B cell (primary cell): ENCODE measurements around the gene KCTD5.

ENCODE experiments used
- EZH2 ChIP-seq: IDR thresholded peaks from 2 replicates; pipeline ENCODE4 v1.6.1; 2012; ENCODE audit warnings: borderline replicate concordance, low read depth, mild to moderate bottlenecking, moderate library complexity, low read length; ENCODE audit not compliant: insufficient read depth, poor library complexity, severe bottlenecking
- TF ChIP-seq, protein P1 (sequence below): fragments of 200-600 bp; IDR thresholded peaks from one replicate; pipeline ENCODE4 v1.8.0; 2022; ENCODE audit warnings: antibody characterized with exemption, mild to moderate bottlenecking

DNA sequence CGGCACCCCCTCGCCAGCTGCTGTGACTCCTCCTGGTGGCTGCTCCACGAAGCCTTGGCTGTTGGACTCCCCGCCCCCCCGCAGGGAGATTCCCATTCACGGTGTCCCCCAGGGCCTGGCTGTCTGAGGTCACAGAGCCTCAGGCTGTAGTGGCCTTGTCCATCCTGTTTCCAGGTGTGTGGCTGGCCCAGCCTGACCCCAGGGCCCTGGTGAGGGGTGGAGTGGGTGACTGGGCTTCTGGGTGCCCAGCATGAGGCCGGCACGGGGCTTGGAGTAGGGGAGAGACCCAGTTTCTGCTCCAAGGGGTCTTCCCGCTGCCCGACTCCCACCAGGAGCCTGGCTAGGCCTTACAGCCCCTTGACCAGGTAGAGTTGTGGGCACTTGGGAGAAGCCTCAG, 27.3 kb downstream of the KCTD5 start:
- TF ChIP-seq, protein P1, sequence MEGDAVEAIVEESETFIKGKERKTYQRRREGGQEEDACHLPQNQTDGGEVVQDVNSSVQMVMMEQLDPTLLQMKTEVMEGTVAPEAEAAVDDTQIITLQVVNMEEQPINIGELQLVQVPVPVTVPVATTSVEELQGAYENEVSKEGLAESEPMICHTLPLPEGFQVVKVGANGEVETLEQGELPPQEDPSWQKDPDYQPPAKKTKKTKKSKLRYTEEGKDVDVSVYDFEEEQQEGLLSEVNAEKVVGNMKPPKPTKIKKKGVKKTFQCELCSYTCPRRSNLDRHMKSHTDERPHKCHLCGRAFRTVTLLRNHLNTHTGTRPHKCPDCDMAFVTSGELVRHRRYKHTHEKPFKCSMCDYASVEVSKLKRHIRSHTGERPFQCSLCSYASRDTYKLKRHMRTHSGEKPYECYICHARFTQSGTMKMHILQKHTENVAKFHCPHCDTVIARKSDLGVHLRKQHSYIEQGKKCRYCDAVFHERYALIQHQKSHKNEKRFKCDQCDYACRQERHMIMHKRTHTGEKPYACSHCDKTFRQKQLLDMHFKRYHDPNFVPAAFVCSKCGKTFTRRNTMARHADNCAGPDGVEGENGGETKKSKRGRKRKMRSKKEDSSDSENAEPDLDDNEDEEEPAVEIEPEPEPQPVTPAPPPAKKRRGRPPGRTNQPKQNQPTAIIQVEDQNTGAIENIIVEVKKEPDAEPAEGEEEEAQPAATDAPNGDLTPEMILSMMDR: no peak
- TF ChIP-seq EZH2: no peak
